ENCODE measurements around the gene SLC35F1. TPM values are rescaled to one million over a fixed set of nuclear protein-coding genes. Genes with fewer than 3 reads are reported as not detected.

SLC35F1 gene
- total RNA-seq, 4 donors from 2014 or later, result 0.30 to 0.91 (median 0.48) TPM

- TF ChIP-seq CTCF (IDR thresholded peaks at IDR 0.05), result no peak
- TF ChIP-seq POLR2A (IDR thresholded peaks at IDR 0.05), result no peak
- H3K4me3 ChIP-seq (ENCODE audit: low read depth, poor library complexity, severe bottlenecking), result no peak overlapping the region
- intact Hi-C loops (cut with DNase I; ENCODE audit: low total_unique reads), result no loop called here
- no peak for DNase-seq (ENCODE audit: low spot score in 2 of 2)
These were observed 419.6 kb downstream of the SLC35F1 start for GRCh38 chr6:118326712-118327111.

GRCh38 chr6:118327237-118327636, 420.2 kb downstream of the SLC35F1 start:
- DNase-seq (ENCODE audit: low spot score in 2 of 2), result no peak
- TF ChIP-seq POLR2A (IDR thresholded peaks at IDR 0.05) (no peak), CTCF (IDR thresholded peaks at IDR 0.05) (no peak)
- no peak overlapping the region for H3K4me3 ChIP-seq (ENCODE audit: low read depth, poor library complexity, severe bottlenecking)
- intact Hi-C loops (cut with DNase I; ENCODE audit: low total_unique reads), result no loop called here

GRCh38 chr6:118333772-118334171, 426.7 kb downstream of the SLC35F1 start:
- no peak for TF ChIP-seq POLR2A (IDR thresholded peaks at IDR 0.05)
- no peak for TF ChIP-seq CTCF (IDR thresholded peaks at IDR 0.05)
- no peak for DNase-seq (ENCODE audit: low spot score in 2 of 2)
- H3K4me3 ChIP-seq (ENCODE audit: low read depth, poor library complexity, severe bottlenecking), result no peak overlapping the region
- 71 to 84% methylated on average over 1 of the region's 1 CpG for WGBS, 2 donors
- intact Hi-C loops (cut with DNase I; ENCODE audit: low total_unique reads), result no loop called here

- 70 to 88% methylated on average over 1 of the region's 1 CpG for WGBS, 2 donors
- intact Hi-C loops (cut with DNase I; ENCODE audit: low total_unique reads), result no loop called here
- H3K4me3 ChIP-seq (ENCODE audit: low read depth, poor library complexity, severe bottlenecking), result no peak overlapping the region
- TF ChIP-seq CTCF (IDR thresholded peaks at IDR 0.05), result no peak
- no peak for TF ChIP-seq POLR2A (IDR thresholded peaks at IDR 0.05)
- DNase-seq (ENCODE audit: low spot score in 2 of 2), result no peak
These were observed 427.6 kb downstream of the SLC35F1 start for GRCh38 chr6:118334634-118335033.

- intact Hi-C loops (cut with DNase I; ENCODE audit: low total_unique reads), result no loop called here
- DNase-seq (ENCODE audit: low spot score in 2 of 2), result no peak
- H3K4me3 ChIP-seq (ENCODE audit: low read depth, poor library complexity, severe bottlenecking), result no peak overlapping the region
- no peak for TF ChIP-seq POLR2A (IDR thresholded peaks at IDR 0.05)
- no peak for TF ChIP-seq CTCF (IDR thresholded peaks at IDR 0.05)
- 75 to 85% methylated on average over 1 of the region's 1 CpG for WGBS, 2 donors
These were observed 428.3 kb downstream of the SLC35F1 start for GRCh38 chr6:118335325-118335816.

GRCh38 chr6:118344014-118344670, 437.1 kb downstream of the SLC35F1 start:
- no peak overlapping the region for H3K4me3 ChIP-seq (ENCODE audit: low read depth, poor library complexity, severe bottlenecking)
- 88 to 90% methylated on average over 6 of the region's 6 CpGs for WGBS, 2 donors
- TF ChIP-seq POLR2A (IDR thresholded peaks at IDR 0.05) (no peak), CTCF (IDR thresholded peaks at IDR 0.05) (no peak)

More at GRCh38 chr6:118344014-118344670, 437.1 kb downstream of the SLC35F1 start:
- intact Hi-C loops (cut with DNase I; ENCODE audit: low total_unique reads), result no loop called here
- DNase-seq (ENCODE audit: low spot score in 2 of 2), result no peak

Measured in lower leg skin (tissue), 4 donors.